ENCODE data around the gene RCN1. TPM values are rescaled to one million over a fixed set of nuclear protein-coding genes. Genes with fewer than 3 reads are reported as not detected.
A peak's percentile ranks its signal among the peaks of the same experiment; 100 is the strongest.

The RCN1 gene
- total RNA-seq, 1 experiment from 2014 or later, result 412 TPM

DNA sequence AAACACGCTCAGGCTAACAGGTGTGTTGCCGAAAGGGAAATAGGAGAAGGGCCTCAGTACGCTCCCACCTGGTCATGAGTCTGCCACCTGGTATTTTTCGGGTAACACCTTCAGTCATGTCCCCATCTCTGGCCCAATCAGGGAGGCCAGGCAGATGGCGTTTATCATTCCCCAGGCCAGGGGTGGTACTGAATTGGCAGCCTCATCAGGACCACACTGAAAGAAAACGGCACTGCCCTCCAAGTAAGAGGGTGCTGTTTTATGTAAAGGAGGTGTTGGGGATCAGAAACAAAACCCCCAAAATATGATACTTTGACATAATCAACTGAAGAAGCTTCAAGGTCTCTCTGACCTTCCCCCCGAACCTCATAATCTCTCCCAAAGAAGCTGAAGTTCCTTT lies 58.9 kb downstream of the RCN1 start:
- peaks cover 100% of the 10 kb centered on the region for H3K27me3 ChIP-seq (replicated peaks; ENCODE audit: insufficient read depth, low read depth, low read length, poor library complexity)
- intact Hi-C loops (cut with micrococcal nuclease; ENCODE audit: unreplicated experiment), result no loop called here
- no peaks in the 10 kb centered on the region for H3K36me3 ChIP-seq (ENCODE audit: insufficient read depth, low read length, poor library complexity, severe bottlenecking)
- ChIA-PET CTCF (interaction anchor here (0.6 kb wide), 1 partner anchor 143 kb away, joined by 3 read pairs; no protein-coding TSS in a partner anchor), POLR2A (ENCODE audit: low non-redundant PET) (no interaction called here)
- no peaks in the 10 kb centered on the region for H3K9me3 ChIP-seq (ENCODE audit: low read depth, low read length, poor library complexity, severe bottlenecking)
- TF ChIP-seq, protein P1, sequence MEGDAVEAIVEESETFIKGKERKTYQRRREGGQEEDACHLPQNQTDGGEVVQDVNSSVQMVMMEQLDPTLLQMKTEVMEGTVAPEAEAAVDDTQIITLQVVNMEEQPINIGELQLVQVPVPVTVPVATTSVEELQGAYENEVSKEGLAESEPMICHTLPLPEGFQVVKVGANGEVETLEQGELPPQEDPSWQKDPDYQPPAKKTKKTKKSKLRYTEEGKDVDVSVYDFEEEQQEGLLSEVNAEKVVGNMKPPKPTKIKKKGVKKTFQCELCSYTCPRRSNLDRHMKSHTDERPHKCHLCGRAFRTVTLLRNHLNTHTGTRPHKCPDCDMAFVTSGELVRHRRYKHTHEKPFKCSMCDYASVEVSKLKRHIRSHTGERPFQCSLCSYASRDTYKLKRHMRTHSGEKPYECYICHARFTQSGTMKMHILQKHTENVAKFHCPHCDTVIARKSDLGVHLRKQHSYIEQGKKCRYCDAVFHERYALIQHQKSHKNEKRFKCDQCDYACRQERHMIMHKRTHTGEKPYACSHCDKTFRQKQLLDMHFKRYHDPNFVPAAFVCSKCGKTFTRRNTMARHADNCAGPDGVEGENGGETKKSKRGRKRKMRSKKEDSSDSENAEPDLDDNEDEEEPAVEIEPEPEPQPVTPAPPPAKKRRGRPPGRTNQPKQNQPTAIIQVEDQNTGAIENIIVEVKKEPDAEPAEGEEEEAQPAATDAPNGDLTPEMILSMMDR (conservative IDR thresholded peaks at IDR 0.05; ENCODE audit: low read depth, low read length), result no peak
- TF ChIP-seq EZH2 (IDR thresholded peaks at IDR 0.05; ENCODE audit: borderline replicate concordance, low read depth, low read length, poor library complexity, severe bottlenecking), result no peak
- no peak overlapping the region for H3K4me3 ChIP-seq (ENCODE audit: low read depth, low read length, poor library complexity, severe bottlenecking)
- no TSS peak for BruUV-seq (replicated peaks)
- H3K27ac ChIP-seq (ENCODE audit: low read depth, low read length, poor library complexity, severe bottlenecking), result no peak overlapping the region
- H3K4me1 ChIP-seq (ENCODE audit: insufficient read depth, low read length, poor library complexity, severe bottlenecking), result no peaks in the 10 kb centered on the region
- no peak for DNase-seq (ENCODE audit: low spot score)

DNA sequence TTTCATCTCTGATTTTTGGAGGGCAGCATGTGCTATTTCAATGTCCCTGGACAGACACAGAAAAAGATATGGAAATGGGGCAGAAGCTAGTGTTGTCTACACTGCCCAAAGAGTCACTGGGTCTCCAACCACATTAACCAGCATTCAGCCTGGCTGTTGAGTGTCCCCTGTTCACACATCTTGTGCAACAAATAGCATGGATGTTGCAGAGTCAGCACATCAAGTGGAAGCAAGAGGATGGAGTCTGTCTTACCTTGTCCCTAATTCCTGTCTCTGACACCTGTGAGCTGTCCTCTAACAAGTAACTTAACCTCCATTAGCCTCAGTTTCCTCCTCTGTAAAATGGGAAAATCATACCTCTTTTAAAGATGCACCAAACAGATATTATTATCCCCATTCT lies 60.2 kb downstream of the RCN1 start:
- intact Hi-C loops (cut with micrococcal nuclease; ENCODE audit: unreplicated experiment), result no loop called here
- Histone ChIP-seq H3K27ac (ENCODE audit: low read depth, low read length, poor library complexity, severe bottlenecking) (no peak overlapping the region), H3K4me3 (ENCODE audit: low read depth, low read length, poor library complexity, severe bottlenecking) (no peak overlapping the region), H3K4me1 (ENCODE audit: insufficient read depth, low read length, poor library complexity, severe bottlenecking) (no peaks in the 10 kb centered on the region), H3K9me3 (ENCODE audit: low read depth, low read length, poor library complexity, severe bottlenecking) (no peaks in the 10 kb centered on the region), H3K27me3 (replicated peaks; ENCODE audit: insufficient read depth, low read depth, low read length, poor library complexity) (peaks cover 100% of the 10 kb centered on the region), H3K36me3 (ENCODE audit: insufficient read depth, low read length, poor library complexity, severe bottlenecking) (no peaks in the 10 kb centered on the region)
- TF ChIP-seq, protein P1 (conservative IDR thresholded peaks at IDR 0.05; ENCODE audit: low read depth, low read length), result no peak
- no peak for TF ChIP-seq EZH2 (IDR thresholded peaks at IDR 0.05; ENCODE audit: borderline replicate concordance, low read depth, low read length, poor library complexity, severe bottlenecking)
- no peak for DNase-seq (ENCODE audit: low spot score)
- POLR2A ChIA-PET (ENCODE audit: low non-redundant PET), result no interaction called here
- no TSS peak for BruUV-seq (replicated peaks)
- CTCF ChIA-PET, result no interaction called here

- H3K36me3 ChIP-seq (ENCODE audit: insufficient read depth, low read length, poor library complexity, severe bottlenecking), result no peaks in the 10 kb centered on the region
- no peaks in the 10 kb centered on the region for H3K4me1 ChIP-seq (ENCODE audit: insufficient read depth, low read length, poor library complexity, severe bottlenecking)
- TF ChIP-seq, protein P1 (conservative IDR thresholded peaks at IDR 0.05; ENCODE audit: low read depth, low read length), result no peak
- TF ChIP-seq EZH2 (IDR thresholded peaks at IDR 0.05; ENCODE audit: borderline replicate concordance, low read depth, low read length, poor library complexity, severe bottlenecking), result peak; percentile 77
- ChIA-PET CTCF (no interaction called here), POLR2A (ENCODE audit: low non-redundant PET) (no interaction called here)
- intact Hi-C loops (cut with micrococcal nuclease; ENCODE audit: unreplicated experiment), result no loop called here
- H3K9me3 ChIP-seq (ENCODE audit: low read depth, low read length, poor library complexity, severe bottlenecking), result no peaks in the 10 kb centered on the region
- no peak overlapping the region for H3K27ac ChIP-seq (ENCODE audit: low read depth, low read length, poor library complexity, severe bottlenecking)
- peaks cover 99% of the 10 kb centered on the region for H3K27me3 ChIP-seq (replicated peaks; ENCODE audit: insufficient read depth, low read depth, low read length, poor library complexity)
- BruUV-seq (replicated peaks), result no TSS peak
- no peak overlapping the region for H3K4me3 ChIP-seq (ENCODE audit: low read depth, low read length, poor library complexity, severe bottlenecking)
- no peak for DNase-seq (ENCODE audit: low spot score)
These were observed 61.3 kb downstream of the RCN1 start for GRCh38 chr11:32152216-32152615.
